Neural progenitor cell (in vitro differentiated cells): ENCODE results near the gene OR3A3. TPM values are rescaled to one million over a fixed set of nuclear protein-coding genes. Genes with fewer than 3 reads are reported as not detected.

Experiments
- small RNA-seq: library from RNA; depleted of rRNA; stranded (forward); fragments of <200 nt; gene quantifications from one replicate; pipeline ENCODE3, GENCODE V24; 2015
- total RNA-seq: library from RNA; depleted of rRNA; stranded (reverse); fragments of >200 nt; gene quantifications from 2 replicates; pipeline ENCODE4 v1.2.3, GENCODE V29; 2015; ENCODE audit warnings: low replicate concordance

OR3A3 gene
- total RNA-seq, 1 donor from 2014 or later: not detected

Small RNAs within 50 kb of the gene (small RNA-seq; reads per million reads assigned to genes)
- gene OR1AC1P: not detected

Other genes with a start within 250 kb of the OR3A3 start
- not detected in 2 replicates for gene OR1A2, start 213.9 kb upstream of the OR3A3 start, total RNA-seq
- not detected in 2 replicates for gene OR1A1, start 203.7 kb upstream of the OR3A3 start, total RNA-seq
- not detected in 2 replicates for gene OR3A1, start 113.0 kb upstream of the OR3A3 start, total RNA-seq
- gene OR3A2, start 25.1 kb upstream of the OR3A3 start, total RNA-seq: 0.15 TPM in 1 of 2 replicates, not detected in the other
- gene OR1E1, start 13.0 kb upstream of the OR3A3 start, total RNA-seq: not detected in 2 replicates
- not detected in 2 replicates for gene OR1E2, start 22.5 kb downstream of the OR3A3 start, total RNA-seq
- not detected in 2 replicates for gene SPATA22, start 60.4 kb downstream of the OR3A3 start, total RNA-seq
- gene ASPA, start 64.6 kb downstream of the OR3A3 start, total RNA-seq: not detected in 2 replicates
- gene TRPV3, start 146.4 kb downstream of the OR3A3 start, total RNA-seq: 1.5 and 1.9 TPM in 2 replicates
- 4.0 and 4.2 TPM in 2 replicates for gene TRPV1, start 198.0 kb downstream of the OR3A3 start, total RNA-seq
- gene SHPK, start 224.9 kb downstream of the OR3A3 start, total RNA-seq: 23.4 and 33.4 TPM in 2 replicates
- 9.4 and 9.9 TPM in 2 replicates for gene CTNS, start 225.4 kb downstream of the OR3A3 start, total RNA-seq